Right kidney (tissue), 1 donor: ENCODE measurements around the gene NRXN3.

Source experiments
- DNase-seq: peaks from one replicate; pipeline ENCODE4 v3.0.0-alpha.2; 2016

The NRXN3 gene

GRCh38 chr14:79175671-79176070 lies 1005.5 kb downstream of the NRXN3 start:
- no peak for DNase-seq

DNA sequence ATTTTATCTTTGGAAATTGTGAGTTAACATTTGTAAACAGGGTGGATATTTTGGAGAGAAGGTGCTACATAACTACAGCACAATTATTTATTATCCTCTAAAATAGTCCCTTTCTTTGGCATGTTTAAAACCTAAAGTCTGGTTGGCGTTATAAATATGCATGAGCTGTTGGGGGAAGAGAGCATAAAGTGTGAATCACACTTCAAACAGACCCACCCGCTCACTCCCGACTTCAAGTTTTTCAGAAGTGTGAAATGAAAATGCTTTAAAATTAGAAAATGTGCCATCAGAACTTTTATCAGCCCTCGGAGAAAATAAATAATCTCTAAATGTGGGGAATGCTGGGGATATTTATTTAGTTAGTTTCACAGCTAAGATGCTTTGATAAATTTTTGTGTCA lies 1006.9 kb downstream of the NRXN3 start:
- no peak for DNase-seq

GRCh38 chr14:79178719-79179118 lies 1008.5 kb downstream of the NRXN3 start:
- DNase-seq: no peak

DNA sequence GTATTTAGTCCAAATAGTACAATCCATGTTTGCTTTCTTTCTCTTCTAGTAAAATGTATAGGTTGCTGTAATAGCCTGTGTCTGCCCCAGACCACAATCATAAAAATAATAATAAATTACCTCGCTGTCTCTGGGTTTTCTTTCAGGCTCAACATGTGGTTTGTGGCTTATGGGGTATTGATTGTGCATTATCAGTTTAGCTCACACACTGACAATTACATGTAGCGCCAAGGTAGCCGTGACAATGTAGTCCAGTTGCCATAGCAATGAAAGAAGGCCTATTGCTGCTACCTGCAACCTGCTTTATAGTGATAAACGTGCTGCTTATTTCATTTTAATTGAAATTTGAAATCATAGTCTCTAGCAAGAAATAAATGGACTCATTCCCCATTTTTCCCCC lies 1009.8 kb downstream of the NRXN3 start:
- DNase-seq: no peak

DNA sequence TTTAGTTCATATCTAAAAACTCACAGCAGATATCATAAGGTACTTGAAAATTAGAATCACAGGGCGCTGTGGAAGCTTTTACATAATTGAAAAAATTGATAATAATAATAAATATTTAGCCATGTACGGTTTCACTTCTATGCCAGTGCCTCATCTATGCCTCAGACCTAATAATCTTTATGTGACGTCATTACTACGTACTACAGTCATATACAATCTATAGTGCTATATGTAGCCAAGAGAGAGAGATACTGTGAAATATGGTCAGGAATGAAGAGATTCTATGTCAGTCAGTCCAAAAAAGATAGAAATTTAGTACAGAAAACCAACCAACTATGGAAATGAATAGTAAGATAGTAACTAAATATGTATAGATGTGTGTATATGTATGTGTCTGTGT lies 1010.5 kb downstream of the NRXN3 start:
- DNase-seq: no peak

GRCh38 chr14:79186523-79186922 lies 1016.4 kb downstream of the NRXN3 start:
- DNase-seq: no peak

DNA sequence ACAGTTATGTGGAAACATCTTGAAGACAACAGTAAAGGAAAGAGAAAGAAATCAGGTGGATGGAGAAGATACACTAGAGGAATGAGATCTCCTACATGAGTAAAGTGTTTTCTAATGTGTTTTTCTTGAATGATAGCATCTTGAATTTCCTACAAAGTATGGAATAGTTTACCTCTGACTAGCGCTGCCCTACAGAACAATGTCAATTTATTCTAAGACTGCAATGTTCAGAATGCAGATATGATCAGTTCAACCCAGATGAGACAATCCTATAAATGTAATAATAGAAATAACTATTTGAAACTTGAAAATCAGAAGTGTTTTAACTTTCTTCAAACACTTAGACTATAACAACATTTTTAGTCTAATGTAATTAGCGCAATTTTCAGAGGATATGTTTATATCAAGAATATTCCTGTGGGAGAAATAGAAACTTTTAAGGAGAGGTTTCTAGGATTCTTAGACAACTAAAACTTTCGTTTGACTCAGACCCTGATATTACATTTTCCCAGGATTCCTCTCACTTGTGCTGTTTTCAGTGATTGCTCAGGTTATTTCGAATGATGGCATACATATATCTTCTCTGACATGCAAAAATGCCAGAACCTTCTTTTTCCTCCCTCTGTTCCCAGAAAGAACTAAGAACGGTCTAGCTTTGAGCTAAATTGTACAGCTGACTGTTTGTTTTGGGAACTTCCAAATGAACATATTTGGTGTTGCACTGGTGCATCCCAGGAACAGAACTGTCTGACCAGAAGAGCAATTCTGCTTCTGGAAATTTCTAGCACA lies 1023.7 kb downstream of the NRXN3 start:
- DNase-seq: no peak

DNA sequence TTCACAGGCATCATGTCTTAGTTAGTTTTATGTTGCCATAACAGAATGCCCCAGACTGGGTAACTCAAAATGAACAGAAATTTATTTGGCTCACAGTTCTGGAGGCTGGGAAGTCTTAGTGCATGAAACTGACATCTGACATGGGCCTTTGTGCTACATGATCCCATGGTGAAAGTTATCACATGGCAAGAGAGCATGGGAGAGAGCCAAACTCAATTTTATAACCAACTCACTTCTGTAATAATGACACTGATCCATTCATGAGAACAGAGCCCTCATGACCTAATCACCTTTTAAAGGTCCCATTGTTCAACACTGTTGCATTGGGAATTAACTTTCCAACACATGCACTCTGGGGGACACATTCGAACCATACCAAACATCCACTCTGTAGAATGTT lies 1026.0 kb downstream of the NRXN3 start:
- DNase-seq: no peak

DNA sequence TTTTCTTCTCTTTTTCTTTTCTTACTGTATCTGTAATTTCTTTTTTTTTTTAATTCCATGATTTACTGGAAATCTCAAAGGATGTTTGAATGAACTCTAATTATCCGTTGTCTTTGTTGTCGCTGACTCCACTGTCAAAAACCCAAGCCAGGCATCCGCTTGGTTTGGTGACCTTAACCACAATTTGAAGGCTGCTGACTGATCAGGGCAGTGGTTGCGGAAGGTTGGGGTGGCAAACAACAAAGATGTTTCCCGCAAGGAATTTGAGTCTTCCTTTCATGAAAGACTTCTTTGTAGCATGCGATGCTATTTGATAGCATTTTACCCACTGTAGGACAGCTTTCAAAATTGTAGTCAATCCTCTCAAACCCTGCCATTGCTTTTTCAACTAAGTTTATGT lies 1027.3 kb downstream of the NRXN3 start:
- no peak for DNase-seq

DNA sequence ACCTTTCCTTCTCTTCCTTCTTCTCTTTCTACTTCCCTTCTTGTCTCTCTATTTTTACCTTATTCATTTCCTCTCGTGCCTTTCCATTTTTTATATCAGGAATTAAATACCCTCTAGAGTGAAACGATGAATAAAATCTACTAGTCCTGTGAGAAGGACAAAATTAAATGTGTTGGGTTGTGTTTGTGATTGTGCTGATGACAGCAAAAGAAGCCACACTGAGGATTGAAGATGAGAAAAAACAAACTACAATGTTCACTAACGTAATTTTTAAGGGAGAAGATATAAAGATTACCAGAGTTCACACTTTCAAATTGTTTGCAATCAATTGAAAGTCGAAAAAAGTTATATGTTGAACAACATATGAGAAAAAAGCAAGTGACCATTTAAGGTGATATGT lies 1029.0 kb downstream of the NRXN3 start:
- DNase-seq: no peak

DNA sequence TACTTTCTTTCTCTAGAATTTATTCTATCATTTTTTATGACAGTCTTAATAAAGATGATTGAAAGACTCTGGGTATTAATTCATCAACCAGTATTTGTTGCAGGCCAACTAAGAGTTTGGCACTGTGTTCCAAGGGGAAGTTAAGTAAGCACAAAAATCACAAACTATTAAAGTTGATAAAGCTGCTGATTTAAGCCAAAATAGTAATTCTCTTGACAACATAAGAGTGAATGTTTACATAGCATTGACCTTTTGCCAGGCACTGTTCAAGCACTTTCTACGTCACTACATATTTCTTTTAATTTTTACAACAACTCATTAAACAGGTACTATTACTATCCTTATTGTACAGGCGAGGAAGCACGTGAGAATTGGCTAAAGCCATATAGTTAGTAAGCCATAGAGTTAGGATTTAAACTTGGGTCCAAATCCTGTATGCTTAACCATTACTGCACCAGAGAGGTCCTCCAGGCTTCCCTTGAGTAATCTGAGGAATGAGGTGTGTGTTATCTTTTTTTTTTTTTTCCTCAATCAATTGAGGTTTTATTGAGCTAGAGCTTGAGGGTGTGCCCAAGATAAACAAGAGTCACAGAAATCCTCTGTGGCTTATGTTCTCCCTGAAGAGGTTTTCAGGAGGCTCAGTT lies 1031.5 kb downstream of the NRXN3 start:
- DNase-seq: no peak

GRCh38 chr14:79204591-79204990 lies 1034.4 kb downstream of the NRXN3 start:
- no peak for DNase-seq

DNA sequence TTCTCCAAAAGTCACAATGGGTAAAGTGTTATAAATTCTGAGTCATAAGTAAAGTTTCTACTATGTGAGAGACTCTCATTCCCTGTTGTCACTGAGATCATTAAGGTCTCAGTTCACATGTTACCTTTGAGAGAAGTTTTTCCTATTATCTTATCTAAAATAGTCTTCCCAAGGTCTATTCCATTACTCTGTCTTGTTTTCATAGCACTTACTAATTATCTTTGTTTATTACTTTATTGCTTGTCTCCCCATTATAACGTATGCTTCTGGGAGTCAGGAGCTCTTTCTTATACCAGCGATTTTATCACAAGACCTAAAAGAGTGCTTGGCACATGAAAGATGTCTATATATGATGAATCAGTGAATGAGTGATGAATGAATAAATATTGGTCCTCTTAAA lies 1039.2 kb downstream of the NRXN3 start:
- DNase-seq: no peak

- DNase-seq: no peak
Observed at GRCh38 chr14:79225815-79226214, 1055.6 kb downstream of the NRXN3 start.

- DNase-seq: no peak
Observed at GRCh38 chr14:79229383-79229909, 1059.3 kb downstream of the NRXN3 start.

- no peak for DNase-seq
Observed at GRCh38 chr14:79242666-79243065, 1072.5 kb downstream of the NRXN3 start.

- DNase-seq: no peak
Observed at GRCh38 chr14:79246173-79246572, 1076.0 kb downstream of the NRXN3 start.

DNA sequence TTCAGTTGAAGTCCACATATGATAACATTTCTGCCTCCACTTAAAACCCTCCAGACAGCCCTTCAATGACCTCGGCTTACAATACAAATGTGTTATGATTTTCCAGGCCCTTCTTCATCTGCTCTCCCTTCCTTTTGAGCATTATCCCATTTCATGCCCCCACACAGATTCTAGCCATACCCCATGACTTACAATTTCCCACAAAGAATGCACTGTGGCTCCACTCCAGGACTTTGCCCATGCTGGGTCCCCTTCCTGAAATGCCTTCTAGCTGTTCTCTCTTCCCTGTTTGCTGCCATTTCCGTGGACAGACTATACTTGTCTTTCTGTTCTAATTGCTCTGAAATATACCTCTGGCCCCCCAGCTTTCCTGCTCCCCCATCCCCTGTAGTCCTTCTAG lies 1078.0 kb downstream of the NRXN3 start:
- no peak for DNase-seq

- no peak for DNase-seq
Observed at GRCh38 chr14:79248771-79249170, 1078.6 kb downstream of the NRXN3 start.

DNA sequence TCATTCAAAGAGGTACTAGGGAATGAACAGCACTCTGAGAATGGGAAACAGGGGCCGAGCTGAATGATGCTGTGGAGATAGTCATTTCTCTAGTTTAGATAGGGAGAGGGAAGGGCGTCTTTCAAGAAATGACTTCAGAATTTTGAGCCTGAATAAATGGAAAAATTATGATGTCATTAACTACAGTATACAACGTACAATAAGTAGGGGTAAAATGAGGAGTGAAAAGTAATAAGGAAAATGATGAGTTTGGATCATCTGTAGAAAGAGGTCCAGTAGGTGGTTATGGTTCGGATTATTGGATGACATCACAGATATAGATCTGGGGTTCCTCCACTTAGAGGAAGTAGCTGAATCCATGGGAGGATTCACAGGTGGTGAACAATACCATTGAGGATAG lies 1081.1 kb downstream of the NRXN3 start:
- DNase-seq: no peak

GRCh38 chr14:79253576-79253975 lies 1083.4 kb downstream of the NRXN3 start:
- DNase-seq: no peak

- no peak for DNase-seq
Observed at GRCh38 chr14:79254069-79254775, 1084.0 kb downstream of the NRXN3 start.

- no peak for DNase-seq
Observed at GRCh38 chr14:79256380-79256779, 1086.2 kb downstream of the NRXN3 start.
